ENCODE data around the gene KRTAP29-1.
A peak's percentile ranks its signal among the peaks of the same experiment; 100 is the strongest.

KRTAP29-1 gene

DNA sequence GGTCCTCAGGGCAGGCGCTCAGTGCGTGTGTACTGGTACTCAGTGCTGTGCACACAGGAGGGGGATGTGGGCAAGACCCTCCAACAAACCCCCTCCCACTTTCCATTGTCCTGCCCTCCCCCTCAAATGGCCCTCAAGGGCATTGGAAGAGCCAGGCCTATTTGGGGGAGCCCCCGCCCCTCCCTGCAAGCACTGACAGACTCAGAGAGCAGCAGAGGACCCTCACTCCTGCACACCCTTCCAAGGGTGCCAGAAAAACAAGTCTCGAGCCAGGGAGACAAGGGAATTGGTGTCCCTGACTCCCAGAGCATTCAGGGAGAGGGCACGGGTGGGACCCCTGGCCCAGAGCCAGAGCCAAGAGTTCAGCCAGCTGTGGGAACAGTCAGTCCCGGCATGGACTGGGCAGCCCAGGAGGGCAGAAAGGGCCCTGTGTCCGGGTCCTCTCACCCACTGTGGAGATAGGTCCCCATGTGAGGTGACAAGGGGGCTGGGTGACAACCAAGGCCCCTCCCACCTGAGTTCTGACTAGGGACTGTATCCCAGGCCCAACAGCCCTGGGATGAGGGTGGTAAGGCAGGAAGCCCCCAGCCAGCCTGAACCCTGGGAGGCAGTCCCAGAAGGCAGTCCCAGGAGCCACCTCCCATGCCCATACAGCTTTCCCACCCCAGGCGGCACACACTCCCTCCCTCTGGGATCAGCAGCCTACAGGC, 24.9 kb upstream of the KRTAP29-1 start:
- no peak for DNase-seq

DNA sequence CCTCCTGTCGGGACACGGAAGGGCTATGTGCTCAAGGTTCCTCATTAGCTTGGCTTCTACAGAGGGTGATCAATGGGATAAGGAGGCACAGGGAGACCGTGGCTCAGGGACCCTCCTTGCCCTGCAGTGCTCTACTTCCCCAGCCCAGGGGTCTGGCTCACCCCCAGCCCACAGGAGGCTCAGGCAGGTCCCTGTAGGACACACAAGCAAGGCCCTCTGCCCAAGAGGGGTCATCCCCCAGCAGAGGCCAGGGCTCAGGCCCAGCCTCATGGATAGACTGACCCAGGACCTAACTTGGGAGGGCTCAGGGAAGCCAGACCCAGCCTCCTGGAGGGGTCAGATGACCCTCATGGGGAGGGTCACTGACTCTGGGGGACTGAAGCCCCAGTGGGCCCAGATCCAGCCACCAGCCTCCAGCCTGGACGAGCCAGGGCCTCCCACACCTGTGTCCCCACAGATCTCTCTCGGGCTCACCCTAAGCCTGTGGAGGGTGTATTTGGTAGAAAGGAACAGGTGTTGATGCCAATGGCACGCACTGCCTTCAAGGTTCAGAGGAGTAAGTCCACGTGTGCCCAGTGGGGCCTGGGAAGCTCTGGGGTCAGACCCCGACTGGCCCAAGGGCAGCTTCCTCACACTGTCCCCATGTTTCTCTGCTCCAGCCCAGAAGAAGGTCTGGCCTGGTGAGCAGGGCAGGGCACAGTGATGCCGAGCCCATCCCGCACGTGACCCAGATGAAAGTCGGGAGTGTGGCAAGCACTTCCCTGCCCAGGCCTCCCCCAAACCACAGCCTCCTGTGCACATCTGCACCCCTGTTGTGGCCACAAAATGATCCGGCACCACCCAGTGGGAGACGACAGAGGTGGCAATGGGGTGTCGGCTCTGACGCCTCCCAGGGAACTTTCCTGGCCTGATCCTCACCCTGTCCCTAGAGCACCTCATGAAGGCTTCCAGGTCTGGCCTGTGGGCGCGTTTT, 23.8 kb upstream of the KRTAP29-1 start:
- DNase-seq: no peak

DNA sequence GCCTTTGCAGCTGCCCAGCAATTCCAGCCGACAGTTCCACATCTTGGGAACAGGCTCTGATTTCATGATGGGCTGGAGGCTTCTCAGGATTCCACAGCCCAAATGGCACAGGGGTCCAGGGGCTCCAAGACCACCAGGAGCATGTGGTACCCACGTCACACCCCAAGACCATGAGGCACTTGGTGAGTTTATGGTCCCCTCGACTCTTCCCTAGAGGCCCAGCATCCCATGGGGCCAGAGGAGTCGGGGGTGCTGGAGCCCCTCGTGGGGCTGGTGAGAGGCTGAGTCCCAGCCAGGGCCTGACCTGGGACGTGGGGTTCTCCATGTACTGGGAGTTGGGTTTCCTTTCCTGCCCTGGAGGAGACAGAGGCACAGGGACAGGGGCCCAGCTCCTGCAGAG, 23.0 kb upstream of the KRTAP29-1 start:
- no peak for DNase-seq

DNA sequence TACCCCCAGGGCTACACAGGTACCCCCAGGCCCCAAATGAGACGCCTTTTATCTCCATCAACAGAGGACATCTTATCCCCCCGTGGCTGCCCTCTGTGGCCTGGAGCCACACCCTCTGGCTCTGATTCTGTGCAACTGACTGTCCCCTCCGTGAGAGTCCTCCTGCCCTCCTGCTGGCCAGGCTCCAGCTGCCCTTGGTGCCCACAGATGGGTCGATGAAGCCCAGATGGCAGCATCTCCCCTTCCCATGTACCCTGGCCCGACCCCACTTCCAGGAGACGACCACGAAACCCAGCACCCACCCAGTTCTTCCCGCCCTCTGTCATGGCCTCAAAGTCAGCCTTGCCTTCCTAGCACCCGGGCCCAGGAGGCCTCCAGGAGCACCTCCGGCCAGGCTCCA, 22.5 kb upstream of the KRTAP29-1 start:
- no peak for DNase-seq

DNA sequence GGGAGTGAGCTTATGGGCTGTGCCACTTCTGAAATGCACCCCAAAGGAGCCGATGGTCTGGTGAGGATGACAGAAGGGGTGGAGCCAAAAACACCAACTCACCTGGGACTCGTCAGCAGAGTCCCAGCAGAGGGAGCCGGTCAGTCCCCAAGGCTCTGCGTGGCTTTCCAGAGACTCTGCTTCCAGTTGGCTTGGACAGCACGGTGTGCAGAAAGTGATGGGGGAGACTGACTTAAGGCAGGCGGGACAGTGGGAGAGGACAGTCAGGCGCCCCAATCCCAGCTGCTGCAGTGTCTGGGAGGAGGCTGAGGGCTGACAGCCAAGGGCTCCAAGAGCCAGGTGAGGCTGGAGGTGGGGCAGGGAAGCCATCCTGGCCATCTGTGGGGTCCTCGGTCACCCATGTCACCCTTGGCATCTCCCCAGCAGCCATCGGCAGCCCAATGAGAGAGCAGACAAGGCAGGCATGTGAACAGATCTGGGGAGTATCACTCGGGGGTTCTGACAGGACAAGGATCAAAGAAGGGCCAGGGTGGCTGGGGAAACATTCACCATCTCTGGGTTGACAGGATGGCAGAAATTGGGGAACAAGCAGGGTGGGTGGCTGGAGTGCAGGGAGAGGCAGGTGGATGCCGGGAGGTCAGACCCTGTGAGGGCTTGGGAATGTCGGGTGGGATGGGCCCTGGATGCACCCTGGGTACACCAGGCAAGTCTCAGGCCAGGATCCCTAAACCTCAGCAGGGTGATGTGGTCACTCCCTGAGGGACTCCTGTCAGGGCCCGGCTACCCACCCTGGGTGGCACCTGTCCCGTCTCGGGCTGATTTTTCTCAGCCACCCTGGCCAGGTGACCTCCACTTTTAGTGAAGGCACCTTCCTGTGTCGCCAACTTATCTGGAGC, 21.8 kb upstream of the KRTAP29-1 start:
- no peak for DNase-seq

DNA sequence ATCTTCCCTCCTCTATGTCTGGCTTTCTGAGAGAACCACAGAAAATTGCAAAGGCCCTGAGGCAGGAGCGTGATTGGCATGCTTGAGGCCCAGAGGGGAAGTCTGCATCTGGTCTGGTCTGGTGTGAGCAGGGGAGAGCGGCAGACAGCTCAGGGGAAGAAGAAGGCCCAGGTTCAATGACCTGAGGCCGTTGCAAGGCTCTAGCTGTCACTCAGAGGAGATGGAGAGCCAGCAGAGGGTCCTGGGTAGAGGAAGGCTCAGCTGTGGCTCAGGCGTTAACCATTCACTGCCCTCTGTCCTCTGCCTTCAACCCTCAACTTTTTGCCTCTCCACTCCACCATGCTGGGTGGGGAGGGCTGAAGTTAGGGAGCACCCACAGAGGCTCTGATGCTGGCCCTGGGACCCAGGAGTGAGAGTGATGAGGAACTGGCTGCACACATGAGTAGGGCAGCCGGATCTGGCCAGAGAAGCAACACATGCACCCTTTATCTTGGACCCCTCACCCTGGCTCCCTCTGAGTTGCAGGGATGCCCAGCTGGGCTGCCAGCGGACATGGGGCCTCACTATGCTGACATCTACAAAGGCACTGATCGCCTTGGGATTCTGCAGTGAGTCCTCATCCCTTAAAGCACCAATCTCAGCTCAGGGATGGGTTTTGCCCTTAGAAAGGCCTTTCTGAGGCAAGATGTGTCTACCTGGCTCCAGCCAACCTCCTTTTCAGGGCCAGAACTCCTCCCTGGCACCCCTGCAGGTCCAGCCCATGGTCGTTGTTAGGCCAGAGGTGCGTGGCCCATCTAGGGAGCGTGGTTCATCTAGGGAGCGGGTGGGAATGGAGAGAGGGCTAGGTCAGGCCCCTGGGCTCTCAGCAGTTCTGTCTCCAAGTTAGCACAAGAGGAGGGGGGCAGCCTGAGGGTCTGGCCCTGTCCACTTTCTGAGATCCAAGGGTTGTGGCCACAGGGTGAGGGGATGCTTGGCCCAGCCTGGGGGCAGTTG, 20.5 kb upstream of the KRTAP29-1 start:
- DNase-seq: no peak

DNA sequence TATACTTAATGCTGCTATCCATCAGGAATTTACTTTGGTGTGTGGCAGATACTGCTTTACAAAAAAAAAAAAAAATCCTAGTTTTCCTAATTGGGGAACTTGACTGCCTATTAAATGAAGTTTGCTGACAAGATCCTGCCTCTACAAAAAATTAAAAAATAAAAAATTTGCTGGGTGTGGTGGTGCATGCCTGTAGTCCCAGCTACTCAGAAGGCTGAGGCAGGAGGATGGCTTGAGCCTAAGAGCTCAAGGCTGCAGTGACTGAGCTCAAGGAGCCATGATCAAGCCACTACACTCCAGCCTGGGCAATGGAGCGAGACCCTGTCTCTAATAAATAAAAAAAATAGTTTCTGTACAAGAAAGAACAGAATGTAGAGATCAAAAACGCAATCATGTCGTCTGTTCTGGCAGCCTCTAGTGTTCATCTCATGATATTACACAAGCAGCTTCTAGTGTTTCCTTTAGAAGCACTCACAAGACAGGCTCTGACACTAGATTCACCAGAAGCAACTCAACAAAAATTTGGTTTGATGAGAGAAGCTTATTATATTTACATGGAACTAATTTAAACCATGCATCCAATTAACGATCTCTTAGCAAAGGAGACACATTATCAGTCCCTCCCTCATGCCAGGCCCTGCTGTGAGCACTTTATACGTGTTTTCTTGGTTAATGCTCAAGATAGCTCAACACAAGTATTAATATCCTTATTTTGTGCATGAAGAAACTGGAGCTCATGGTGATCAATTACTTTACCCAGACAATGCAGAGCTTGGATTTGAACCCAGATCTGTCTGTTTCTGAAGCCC, 19.6 kb upstream of the KRTAP29-1 start:
- DNase-seq: peak; percentile 69 to 73

DNA sequence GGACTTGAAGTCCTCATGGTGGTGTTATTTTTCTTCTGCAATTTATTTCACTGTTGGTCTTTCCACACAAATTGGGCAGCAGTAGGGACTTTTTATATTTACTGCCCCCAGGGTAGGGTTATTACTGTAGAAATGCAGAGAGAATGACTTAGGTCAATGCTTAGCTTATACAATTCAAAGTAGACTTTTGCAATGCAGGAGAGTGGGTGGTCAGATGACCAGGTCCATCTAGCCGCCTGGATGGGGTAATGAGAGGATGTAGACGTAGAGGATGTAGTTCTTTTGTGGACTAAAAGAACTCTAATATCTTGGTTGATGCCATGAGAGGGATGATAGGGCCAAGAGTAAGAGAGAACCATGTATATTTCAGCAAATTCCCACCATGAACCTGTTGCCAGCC, 15.6 kb upstream of the KRTAP29-1 start:
- no peak for DNase-seq

DNA sequence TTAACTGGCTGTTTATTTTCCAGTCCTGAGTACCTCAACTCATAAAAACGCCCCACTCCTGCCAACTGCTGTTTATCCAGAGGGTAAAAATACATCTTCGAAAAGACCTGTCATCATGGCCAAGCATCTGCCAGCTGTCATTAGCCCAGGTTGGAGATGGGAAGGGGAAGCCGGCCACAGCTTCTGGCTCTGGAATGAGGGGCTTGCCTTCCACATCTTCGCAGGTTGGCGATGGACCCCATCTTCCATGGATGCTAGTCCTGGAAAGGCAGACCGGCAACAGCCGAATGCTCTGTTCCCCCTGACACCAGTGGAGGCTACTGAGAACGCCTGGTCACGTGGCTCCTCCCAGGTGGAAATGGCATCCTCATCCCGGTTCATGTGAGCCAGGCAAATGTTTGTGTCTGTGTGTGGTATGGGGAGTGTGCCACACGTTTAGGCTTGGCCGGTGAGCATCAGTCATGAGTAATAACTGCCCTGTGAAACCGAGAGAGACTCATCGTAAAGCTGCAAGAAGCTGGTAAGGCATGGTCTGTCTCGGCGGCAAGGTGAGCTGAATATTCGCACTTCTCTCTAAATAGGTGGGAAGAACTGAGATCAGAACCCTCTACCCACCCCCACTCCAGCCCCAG, 13.3 kb upstream of the KRTAP29-1 start:
- DNase-seq: no peak

DNA sequence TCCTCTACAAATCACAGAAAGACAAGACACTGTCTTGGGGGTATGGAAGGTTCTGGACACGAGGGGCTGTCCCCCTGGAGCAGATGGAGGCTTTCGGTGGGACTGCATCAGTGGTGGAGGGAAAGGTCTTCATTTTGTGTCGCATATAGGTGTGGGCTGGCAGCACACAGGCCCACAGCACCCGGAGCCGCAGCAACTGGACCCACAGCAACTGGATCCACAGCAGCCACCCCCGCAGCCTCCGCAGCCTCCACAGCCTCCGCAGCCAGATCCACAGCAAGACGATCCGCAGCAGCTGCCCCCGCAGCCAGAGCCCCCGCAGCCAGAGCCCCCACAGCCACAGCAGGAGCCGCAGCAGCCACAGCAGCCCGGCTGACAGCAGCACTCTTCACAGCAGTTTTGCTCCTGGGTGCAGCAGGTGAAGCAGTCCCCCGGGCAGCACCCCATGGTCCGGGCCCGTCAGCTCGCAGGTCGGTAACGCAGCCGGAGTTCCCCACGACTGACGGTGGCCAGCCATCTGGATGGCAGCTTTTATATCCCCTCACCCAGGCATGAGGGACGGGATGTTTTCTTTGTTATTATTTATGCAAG, 12.6 kb upstream of the KRTAP29-1 start, which contains the start of gene KRTAP17-1:
Gene KRTAP17-1 (minus strand): TSS at position 507 of the 591 bp plus-strand sequence. CDS start 60 bp downstream, at position 447.
- no peak for DNase-seq

DNA sequence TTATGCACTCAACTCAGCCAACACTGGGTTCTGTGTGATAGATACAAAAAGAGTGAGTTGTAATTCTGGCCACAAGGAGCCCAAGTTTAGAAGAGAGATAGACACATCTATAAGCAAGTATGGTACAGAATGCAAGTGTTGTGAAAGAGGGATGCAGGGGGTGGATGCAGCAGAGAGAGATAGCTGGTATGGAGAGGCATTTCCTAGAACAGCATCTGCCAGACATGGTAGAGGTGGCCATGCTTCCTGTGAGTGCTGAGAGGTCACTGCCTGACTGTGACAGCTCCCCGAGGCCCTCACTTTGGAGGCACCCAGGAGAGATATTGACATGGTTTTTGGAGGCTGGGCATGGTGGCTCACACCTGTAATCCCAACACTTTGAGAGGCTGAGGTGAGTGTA, 8.5 kb upstream of the KRTAP29-1 start:
- DNase-seq: no peak

DNA sequence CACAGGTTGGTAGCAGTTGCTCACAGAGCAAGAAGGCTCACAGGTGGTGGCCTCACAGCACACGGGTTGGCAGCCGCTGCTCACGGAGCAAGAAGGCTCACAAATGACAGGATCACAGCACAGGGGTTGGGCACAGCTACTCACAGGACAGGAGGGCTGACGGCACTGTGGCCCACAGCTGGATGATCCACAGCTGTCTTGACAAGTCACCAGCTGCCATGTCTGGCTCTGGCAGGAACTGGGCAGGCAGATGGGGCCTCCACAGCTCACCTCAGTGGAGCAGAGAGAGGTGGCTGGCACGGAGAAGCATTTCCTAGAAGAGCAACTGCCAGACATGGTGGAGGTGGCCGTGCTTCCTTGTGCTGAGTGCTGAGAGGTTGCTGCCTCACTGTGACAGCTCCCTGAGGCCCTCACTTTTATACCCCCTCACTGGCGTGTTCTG, 6.3 kb upstream of the KRTAP29-1 start, which contains the start of gene KRTAP16-1:
Gene KRTAP16-1 (minus strand): TSS at position 392 of the 442 bp plus-strand sequence. CDS start 56 bp downstream, at position 336.
- no peak for DNase-seq

DNA sequence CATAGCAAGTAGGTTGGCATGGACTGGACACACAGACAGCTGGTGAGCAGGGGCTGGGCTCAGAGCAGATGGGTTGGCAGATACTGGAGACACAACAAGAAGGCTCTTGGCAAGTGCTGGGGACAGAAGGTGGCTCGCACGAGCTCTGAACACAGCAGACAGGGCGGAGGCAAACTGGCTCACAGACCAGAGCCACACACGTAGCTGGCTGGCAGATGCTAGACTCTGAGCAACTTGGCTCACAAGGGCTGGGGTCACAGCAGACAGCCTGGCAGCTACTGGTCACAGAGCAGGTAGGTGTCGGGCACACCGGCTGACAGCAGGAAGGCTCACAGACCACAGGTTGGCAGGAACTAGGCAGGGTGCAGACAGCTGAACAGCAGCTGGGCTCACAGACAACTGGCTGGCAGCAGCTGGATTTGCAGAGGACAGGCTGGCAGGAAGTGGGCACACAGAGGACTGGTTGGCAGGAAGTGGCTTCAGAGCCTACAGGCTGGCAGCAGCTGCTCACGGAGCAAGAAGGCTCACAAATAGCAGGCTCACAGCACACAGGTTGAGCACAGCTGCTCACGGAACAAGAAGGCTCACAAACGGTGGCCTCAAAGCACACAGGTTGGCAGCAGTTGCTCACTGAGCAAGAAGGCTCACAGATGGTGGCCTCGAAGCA, 5.7 kb upstream of the KRTAP29-1 start:
- DNase-seq: peak in 1 of 2 experiments; percentile 11

DNA sequence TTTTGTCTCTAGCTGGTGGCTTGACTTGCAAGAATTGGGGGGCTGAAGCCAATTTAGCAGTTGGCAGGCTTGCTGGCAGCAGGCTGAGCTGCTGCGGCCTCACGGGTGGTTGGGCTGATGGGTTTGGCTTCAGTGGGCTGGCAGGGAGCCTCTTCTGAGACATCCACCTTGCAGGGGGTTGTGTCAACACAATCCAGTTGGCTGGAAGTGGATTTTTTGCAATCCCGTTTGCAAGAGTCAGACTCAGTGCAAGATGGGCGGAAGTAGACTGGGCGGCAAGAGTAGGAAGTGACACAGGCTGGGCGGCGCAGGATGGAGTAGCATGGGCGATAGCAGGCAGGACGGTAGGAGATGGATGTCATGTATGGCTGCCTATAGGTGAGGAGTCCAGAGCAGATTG, 5.0 kb upstream of the KRTAP29-1 start:
- DNase-seq: no peak

DNA sequence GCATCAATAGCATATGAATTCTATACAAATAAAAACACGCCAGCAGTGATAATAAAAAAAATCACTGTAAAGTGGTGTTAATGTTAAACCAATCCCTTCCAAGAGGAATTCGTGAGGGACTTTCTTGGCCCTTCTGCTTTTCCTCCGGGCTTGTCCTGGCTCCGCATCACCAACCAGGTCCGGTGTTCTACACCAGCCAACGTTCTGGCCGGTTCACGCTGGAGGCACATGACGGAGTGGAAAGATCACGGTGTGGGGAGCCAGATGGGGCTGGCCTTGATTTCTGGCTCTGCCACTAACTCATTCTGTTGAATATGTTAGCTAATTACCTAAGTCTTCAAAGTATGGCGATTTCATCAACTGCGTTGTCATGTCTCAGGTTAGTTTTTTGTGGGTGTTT, 1.4 kb upstream of the KRTAP29-1 start:
- DNase-seq: no peak

DNA sequence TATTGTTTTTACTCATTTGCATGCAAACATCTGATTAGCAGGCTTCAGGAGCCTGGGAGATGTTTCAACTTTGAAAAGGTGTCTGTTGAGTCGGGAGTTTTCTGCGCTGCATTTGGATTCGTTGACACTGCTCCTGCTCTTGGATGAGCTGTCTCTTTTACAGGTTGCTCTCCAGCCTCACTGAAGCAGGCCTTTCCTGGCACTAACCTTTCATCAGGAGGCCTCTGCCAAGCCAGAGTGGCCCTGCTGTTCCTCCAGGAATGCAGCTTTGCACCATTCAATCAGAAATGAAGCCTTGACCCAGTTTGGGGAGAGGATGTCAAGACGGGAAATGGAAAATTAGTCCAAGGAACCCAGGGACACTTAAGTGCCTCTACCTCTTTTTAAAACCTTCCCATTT, 330 bp upstream of the KRTAP29-1 start:
- DNase-seq: no peak

DNA sequence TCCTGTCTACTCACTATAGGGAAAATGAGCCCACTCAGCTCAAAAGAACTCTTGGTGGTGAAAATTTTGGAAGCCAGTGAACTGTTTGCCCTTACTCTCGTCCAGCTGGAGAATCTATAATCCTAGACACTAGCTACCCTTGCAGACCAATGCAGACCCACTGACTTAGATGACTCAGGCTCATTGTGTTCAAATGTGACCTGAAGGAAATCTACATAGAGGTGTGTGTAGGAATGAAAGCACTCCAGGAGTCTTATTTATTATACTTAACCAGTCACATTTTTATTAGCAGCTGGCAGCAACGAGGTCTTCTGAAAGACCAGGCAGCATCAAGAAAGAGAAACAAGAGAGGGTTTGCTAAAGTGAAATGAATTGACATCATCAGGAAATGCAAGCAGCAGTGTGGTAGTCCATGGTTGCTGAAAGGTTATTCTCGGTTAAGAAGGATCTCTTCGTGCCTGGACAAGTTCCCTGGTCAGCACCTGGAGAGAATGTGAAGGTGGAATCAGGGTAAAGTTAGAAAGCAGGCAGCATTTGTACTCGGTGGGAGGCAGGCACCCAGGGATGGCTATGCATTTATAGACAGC, 1.4 kb downstream of the KRTAP29-1 start:
- no peak for DNase-seq

DNA sequence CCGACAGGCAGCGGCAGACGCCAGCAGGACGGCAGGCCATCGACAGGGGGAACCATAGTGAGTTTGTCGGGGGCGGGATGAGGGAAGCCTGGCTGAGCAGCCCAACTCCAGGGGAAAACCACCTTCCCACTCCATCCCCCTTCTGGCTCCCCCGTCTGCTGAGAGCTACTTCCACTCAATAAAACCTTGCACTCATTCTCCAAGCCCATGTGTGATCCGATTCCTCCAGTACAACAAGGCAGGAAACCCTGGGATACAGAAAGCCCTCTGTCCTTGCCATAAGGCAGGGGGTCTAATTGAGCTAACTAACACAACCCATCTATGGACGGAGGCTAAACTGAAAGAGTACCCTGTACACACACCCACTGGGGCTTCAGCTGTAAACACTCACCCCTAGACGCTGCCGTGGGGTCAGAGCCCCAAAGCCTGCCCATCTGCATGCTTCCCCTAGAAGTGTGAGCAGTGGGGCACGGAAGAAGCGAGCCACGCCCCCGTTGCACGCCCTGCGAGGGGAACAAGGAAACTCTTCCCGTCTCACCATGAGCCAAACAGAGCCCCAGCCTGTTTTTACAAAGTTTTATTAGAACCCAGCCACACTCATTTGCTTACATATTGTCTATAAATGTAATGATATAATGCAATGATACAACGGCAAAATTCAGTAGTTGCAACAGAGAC, 4.1 kb downstream of the KRTAP29-1 start:
- DNase-seq: no peak
